SK-N-SH (cell line): Measurements from ENCODE around the gene PRELP.

Experiments used
- CTCF ChIP-seq: fragments of 200-600 bp; sonication (generic); IDR thresholded peaks from 2 replicates; pipeline ENCODE4 v1.6.1; 2017; ENCODE audit warnings: antibody characterized with exemption, mild to moderate bottlenecking, moderate library complexity
- ELF1 ChIP-seq: IDR thresholded peaks from 2 replicates; pipeline ENCODE4 v1.4.0; 2012
- FOXM1 ChIP-seq: IDR thresholded peaks from 2 replicates; pipeline ENCODE4 v1.4.0; 2012; ENCODE audit warnings: low read depth, mild to moderate bottlenecking
- RAD21 ChIP-seq: IDR thresholded peaks from 2 replicates; pipeline ENCODE4 v1.6.1; 2012; ENCODE audit warnings: mild to moderate bottlenecking, low read length
- RCOR1 ChIP-seq: fragments of 150-350 bp; IDR thresholded peaks from 2 replicates; pipeline ENCODE4 v1.6.1; 2017; ENCODE audit warnings: antibody characterized with exemption, low read length

GRCh38 chr1:203518541-203518940 lies 42.9 kb downstream of the PRELP start:
- TF ChIP-seq RCOR1, result no peak
- TF ChIP-seq CTCF, result no peak
- no peak for TF ChIP-seq ELF1
- no peak for TF ChIP-seq RAD21
- no peak for TF ChIP-seq FOXM1
